Stomach (tissue), 9 donors: ENCODE measurements around the gene PCDHB13. TPM values are rescaled to one million over a fixed set of nuclear protein-coding genes. Genes with fewer than 3 reads are reported as not detected.

Experiments
- DNase-seq, 2 donors: peaks; one replicate each; pipeline versions ENCODE4 v3.0.0 to v3.0.0-alpha.2; 2013 to 2019
- H3K27ac ChIP-seq, 5 donors: fragments of 200-600 bp in 4 of 5; sonication (generic) in 4 of 5; one replicate each; pipeline ENCODE4 v1.5.1; 2013 to 2019; ENCODE audit warnings: mild to moderate bottlenecking in 1 of 5, moderate library complexity in 1 of 5
- H3K27me3 ChIP-seq, 3 donors: fragments of 200-600 bp; sonication (generic); one replicate each; pipeline ENCODE4 v1.5.1; 2017 to 2019; ENCODE audit warnings: mixed run types in 1 of 3
- H3K36me3 ChIP-seq, 4 donors: fragments of 200-600 bp; sonication (generic); 1 replicate in 3 of 4; 2 replicates in 1 of 4; pipeline ENCODE4 v1.5.1; 2016 to 2019
- H3K4me1 ChIP-seq, 4 donors: fragments of 200-600 bp; sonication (generic); one replicate each; pipeline ENCODE4 v1.5.1; 2016 to 2019
- H3K4me3 ChIP-seq, 4 donors: fragments of 200-600 bp; sonication (generic) in 3 of 4; one replicate each; pipeline ENCODE4 v1.5.1; 2016 to 2019; ENCODE audit warnings: mild to moderate bottlenecking in 1 of 4
- H3K9me3 ChIP-seq, 4 donors: fragments of 200-600 bp; sonication (generic); one replicate each; pipeline ENCODE4 v1.5.1; 2016 to 2019
- EP300 ChIP-seq: sonication (generic); formaldehyde crosslinking; IDR thresholded peaks from one replicate; pipeline ENCODE4 v1.6.1; 2017; ENCODE audit warnings: antibody characterized with exemption
- POLR2A ChIP-seq, 4 donors: fragments of 450-650 bp; IDR thresholded peaks; one replicate each; pipeline ENCODE4 v1.6.1; 2016; ENCODE audit warnings: antibody characterized with exemption in 4 of 4, control low read depth in 2 of 4, mild to moderate bottlenecking in 1 of 4, moderate library complexity in 1 of 4
- POLR2AphosphoS5 ChIP-seq, 3 donors: sonication (generic); formaldehyde crosslinking; IDR thresholded peaks; one replicate each; pipeline ENCODE4 v1.6.1; 2016; ENCODE audit warnings: antibody characterized with exemption in 3 of 3
- WGBS, 5 donors: extraction: QIAGEN DNeasy Blood & Tissue Kit in 3 of 5; methylation state at CpG; one replicate each; pipeline versions ENCODE4 v1.1.5 to v1.1.7; 2013 to 2018; 5-methylcytosine and 5-hydroxymethylcytosine counted together
- intact Hi-C: fragments of 100-400 bp; cut with DNase I; formaldehyde crosslinking; loops from one replicate; pipeline ENCODE4 v1.15.1; 2023; ENCODE audit warnings: low total_unique reads
- polyA plus RNA-seq, 3 donors: library from polyadenylated mRNA; stranded (reverse); fragments of 200-250 nt; gene quantifications; one replicate each; pipeline ENCODE4 v1.2.3, GENCODE V29; 2013
- total RNA-seq, 5 donors: library from RNA; depleted of rRNA; stranded (reverse); fragments of >200 nt; gene quantifications; one replicate each; pipeline versions ENCODE4 v1.1.0 to v1.2.3, GENCODE V29; 2014 to 2016
- TF ChIP-seq, protein P1 (sequence below), 7 experiments: fragments of 450-650 bp in 4 of 7; fragments of 200-600 bp in 3 of 7; sonication (generic) in 3 of 7; IDR thresholded peaks; one replicate each; pipeline ENCODE4 v1.5.1; 2016 to 2019; ENCODE audit warnings: antibody characterized with exemption in 7 of 7, control low read depth in 2 of 7, mild to moderate bottlenecking in 1 of 7
- donor health status: healthy with polysubstance abuse.
- donor health status: Bipolar disorder and iron deficiency.
- donor health status: healthy.

The PCDHB13 gene
- total and polyA plus RNA-seq, 8 donors = under 0.01 to 28.1 (median 0.87) TPM; not detected in 1

DNA sequence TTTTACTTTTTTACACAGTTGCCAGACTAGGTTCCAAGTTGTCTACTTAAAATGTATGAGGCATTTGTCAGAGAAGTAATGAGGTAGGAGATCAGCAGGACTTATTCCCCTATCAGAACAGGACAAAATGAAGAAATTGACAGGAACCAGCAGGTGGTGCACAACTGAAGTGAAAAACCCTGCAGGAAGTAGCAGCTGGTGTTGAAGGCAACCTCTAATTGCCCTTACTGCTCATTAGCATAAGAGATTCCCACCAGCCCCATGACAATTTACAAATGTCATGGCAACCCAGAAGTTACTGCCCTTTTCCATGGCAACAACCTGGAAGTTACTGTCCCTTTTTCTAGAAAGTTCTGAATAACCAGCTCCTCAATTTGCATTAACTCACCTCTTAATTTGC, 36.9 kb downstream of the PCDHB13 start:
- Histone ChIP-seq H3K27me3 (no peaks in the 10 kb centered on the region), H3K9me3 (peaks cover 53 to 100% (median 98%) of the 10 kb centered on the region in 4 donors), H3K36me3 (peaks cover 0 to 19% (median 0%) of the 10 kb centered on the region in 4 donors), H3K27ac (no peak overlapping the region), H3K4me3 (no peak overlapping the region), H3K4me1 (no peaks in the 10 kb centered on the region)
- intact Hi-C loops = no loop called here
- DNase-seq = no peak
- TF ChIP-seq, protein P1, sequence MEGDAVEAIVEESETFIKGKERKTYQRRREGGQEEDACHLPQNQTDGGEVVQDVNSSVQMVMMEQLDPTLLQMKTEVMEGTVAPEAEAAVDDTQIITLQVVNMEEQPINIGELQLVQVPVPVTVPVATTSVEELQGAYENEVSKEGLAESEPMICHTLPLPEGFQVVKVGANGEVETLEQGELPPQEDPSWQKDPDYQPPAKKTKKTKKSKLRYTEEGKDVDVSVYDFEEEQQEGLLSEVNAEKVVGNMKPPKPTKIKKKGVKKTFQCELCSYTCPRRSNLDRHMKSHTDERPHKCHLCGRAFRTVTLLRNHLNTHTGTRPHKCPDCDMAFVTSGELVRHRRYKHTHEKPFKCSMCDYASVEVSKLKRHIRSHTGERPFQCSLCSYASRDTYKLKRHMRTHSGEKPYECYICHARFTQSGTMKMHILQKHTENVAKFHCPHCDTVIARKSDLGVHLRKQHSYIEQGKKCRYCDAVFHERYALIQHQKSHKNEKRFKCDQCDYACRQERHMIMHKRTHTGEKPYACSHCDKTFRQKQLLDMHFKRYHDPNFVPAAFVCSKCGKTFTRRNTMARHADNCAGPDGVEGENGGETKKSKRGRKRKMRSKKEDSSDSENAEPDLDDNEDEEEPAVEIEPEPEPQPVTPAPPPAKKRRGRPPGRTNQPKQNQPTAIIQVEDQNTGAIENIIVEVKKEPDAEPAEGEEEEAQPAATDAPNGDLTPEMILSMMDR (IDR thresholded peaks at IDR 0.05) = no peak
- no peak for TF ChIP-seq POLR2A (IDR thresholded peaks at IDR 0.05)
- TF ChIP-seq EP300 = no peak
- TF ChIP-seq POLR2AphosphoS5 (IDR thresholded peaks at IDR 0.05) = no peak

DNA sequence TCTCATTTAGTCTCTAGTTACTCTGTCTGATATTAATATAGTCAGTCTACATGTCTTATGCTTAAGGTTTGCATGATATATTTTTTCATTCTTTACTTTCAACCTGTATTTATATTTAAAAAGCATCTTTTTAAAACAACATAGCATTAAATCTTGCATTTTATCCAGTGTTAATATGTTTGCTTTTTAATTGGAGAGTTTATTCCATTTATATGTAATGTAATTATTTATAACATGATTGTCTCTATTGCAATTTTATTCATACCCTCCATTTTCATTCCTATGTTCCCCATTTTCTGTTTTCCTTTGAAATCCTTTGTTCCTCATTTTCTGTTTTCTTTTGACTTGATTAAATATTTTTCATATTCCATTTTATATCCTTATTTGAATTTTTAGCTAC, 44.7 kb downstream of the PCDHB13 start:
- intact Hi-C loops = no loop called here
- Histone ChIP-seq H3K4me1 (no peaks in the 10 kb centered on the region), H3K9me3 (peaks cover 67 to 100% (median 100%) of the 10 kb centered on the region in 4 donors)

DNA sequence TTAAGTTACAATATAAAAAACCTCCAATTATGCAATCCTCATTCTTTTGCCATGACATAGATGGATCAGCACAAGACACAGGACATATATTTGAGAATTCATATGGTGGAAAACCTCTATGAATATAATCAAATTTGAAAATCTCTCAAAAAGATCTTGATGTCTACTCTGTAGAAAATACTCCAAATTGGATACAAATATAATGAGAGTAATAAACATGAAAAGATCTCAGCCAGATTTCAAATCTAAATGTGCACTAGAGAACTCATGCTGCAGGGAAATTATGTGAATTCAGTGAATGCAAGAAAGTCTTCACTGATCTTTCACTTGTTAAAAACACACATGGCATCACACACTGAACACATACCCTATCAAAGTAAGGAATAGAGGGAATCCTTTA, 45.2 kb downstream of the PCDHB13 start:
- intact Hi-C loops = no loop called here
- Histone ChIP-seq H3K36me3 (peaks cover 0 to 48% (median 0%) of the 10 kb centered on the region in 4 donors), H3K9me3 (peaks cover 67 to 100% (median 100%) of the 10 kb centered on the region in 4 donors), H3K27ac (no peak overlapping the region), H3K4me1 (no peaks in the 10 kb centered on the region), H3K27me3 (no peaks in the 10 kb centered on the region), H3K4me3 (no peak overlapping the region)
- DNase-seq = no peak
- TF ChIP-seq POLR2AphosphoS5 (IDR thresholded peaks at IDR 0.05) (no peak), EP300 (no peak), POLR2A (IDR thresholded peaks at IDR 0.05) (no peak)
- TF ChIP-seq, protein P1 (IDR thresholded peaks at IDR 0.05) = no peak

More for the DNA sequence above, 44.7 kb downstream of the PCDHB13 start:
- TF ChIP-seq, protein P1 (IDR thresholded peaks at IDR 0.05) = no peak
- no peak for TF ChIP-seq EP300
- no peak for TF ChIP-seq POLR2A (IDR thresholded peaks at IDR 0.05)
- no peak for TF ChIP-seq POLR2AphosphoS5 (IDR thresholded peaks at IDR 0.05)
- no peak overlapping the region for H3K4me3 ChIP-seq
- peaks cover 0 to 43% (median 0%) of the 10 kb centered on the region in 4 donors for H3K36me3 ChIP-seq
- H3K27me3 ChIP-seq = no peaks in the 10 kb centered on the region
- DNase-seq = no peak
- H3K27ac ChIP-seq = no peak overlapping the region

DNA sequence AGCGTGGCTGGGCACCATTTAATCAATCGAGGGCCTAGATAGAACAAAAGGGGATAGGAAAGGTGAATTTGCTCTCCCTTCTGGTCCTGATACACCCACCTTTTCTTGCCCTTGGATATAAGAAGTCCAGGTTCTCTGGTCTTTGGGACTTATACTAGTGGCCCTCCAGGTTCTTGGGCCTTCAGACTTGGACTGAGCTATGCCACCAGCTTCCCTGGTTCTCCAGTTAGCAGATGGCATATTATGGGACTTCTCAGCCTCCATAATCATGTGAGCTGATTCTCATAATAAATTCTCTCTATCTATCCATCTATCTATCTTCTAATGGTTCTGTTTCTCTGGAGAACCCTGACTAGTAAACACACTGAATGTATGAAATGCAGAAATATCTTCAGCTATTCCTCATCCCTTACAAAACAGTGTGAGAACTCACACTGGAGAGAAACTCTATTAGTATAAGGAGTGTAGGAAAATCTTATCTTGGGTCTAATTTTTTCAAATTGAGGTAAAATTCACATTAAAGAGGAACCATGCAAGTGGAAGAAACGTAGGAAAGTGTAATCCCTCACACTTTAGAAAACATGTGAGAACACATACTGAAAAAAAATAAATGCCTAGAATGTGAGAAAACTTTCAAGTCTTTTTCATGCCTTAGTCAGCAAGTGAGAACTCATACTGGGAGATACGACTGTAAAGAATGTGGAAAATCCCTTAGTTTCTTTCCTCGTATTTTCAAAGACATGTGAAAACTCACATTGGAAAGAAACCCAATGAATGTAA, 46.9 kb downstream of the PCDHB13 start:
- Histone ChIP-seq H3K4me1 (no peaks in the 10 kb centered on the region), H3K4me3 (no peak overlapping the region), H3K9me3 (peaks cover 80 to 100% (median 100%) of the 10 kb centered on the region in 4 donors), H3K27ac (no peak overlapping the region), H3K36me3 (peaks cover 0 to 52% (median 4%) of the 10 kb centered on the region in 4 donors), H3K27me3 (no peaks in the 10 kb centered on the region)
- whole genome bisulfite sequencing, 5 donors = 58 to 71% (median 62%) methylated on average over 5 of the region's 5 CpGs
- intact Hi-C loops = no loop called here
- no peak for TF ChIP-seq POLR2AphosphoS5 (IDR thresholded peaks at IDR 0.05)
- DNase-seq = no peak

DNA sequence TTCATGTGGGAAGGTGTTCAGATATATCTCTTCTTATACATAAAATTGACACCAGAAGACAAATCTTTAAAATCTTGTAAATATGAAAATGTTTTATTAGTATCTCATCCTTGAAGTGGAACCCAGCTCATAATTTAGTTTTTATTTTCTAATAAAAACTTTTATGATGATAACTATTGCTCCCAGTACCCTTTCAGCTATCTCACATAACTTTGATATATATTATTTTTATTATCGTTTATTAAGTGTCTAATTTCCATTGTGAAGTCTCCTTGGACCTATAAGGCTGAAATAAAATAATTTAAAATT, 47.5 kb downstream of the PCDHB13 start:
- intact Hi-C loops = no loop called here
- H3K36me3 ChIP-seq = peaks cover 0 to 53% (median 6%) of the 10 kb centered on the region in 4 donors
- H3K9me3 ChIP-seq = peaks cover 83 to 100% (median 100%) of the 10 kb centered on the region in 4 donors
- TF ChIP-seq, protein P1 (IDR thresholded peaks at IDR 0.05) = no peak
- TF ChIP-seq POLR2A (IDR thresholded peaks at IDR 0.05) (no peak), POLR2AphosphoS5 (IDR thresholded peaks at IDR 0.05) (no peak), EP300 (no peak)
- no peak for DNase-seq
- no peaks in the 10 kb centered on the region for H3K4me1 ChIP-seq
- no peaks in the 10 kb centered on the region for H3K27me3 ChIP-seq
- H3K4me3 ChIP-seq = no peak overlapping the region
- WGBS, 5 donors = 48 to 80% (median 70%) methylated on average over 1 of the region's 1 CpG
- no peak overlapping the region for H3K27ac ChIP-seq
